Testis (tissue), 2 donors: ENCODE data around the gene CDH23.

Source experiments
- POLR2A ChIP-seq: fragments of 450-650 bp; IDR thresholded peaks from one replicate; pipeline ENCODE4 v1.6.1; 2017; ENCODE audit warnings: antibody characterized with exemption, mild to moderate bottlenecking, moderate library complexity
- TF ChIP-seq, protein P1 (sequence below), 3 experiments: fragments of 450-650 bp in 2 of 3; fragments of 200-600 bp in 1 of 3; sonication (generic) in 1 of 3; IDR thresholded peaks; one replicate each; pipeline ENCODE4 v1.5.1; 2016 to 2019; ENCODE audit warnings: antibody characterized with exemption in 3 of 3, mild to moderate bottlenecking in 2 of 3, moderate library complexity in 1 of 3

DNA sequence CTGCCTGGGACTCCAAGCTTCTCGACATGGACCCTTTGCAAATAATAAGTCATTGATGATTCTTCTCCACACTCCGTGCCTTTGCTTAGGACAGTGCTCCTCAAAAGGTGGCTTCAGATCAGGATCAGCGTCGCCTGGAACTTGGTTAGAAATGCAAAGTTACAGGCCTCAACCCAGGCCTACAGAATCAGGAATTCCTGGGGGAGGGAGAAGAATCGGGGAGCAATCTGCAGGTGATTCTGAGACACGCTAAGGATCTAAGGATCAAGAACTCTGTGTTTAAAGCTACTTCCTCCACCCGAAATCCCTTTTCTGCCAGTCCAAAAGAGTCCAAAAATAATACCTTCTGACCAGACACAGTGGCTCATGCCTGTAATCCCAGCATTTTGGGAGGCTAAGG is 244.7 kb downstream of the CDH23 start:
- TF ChIP-seq, protein P1, sequence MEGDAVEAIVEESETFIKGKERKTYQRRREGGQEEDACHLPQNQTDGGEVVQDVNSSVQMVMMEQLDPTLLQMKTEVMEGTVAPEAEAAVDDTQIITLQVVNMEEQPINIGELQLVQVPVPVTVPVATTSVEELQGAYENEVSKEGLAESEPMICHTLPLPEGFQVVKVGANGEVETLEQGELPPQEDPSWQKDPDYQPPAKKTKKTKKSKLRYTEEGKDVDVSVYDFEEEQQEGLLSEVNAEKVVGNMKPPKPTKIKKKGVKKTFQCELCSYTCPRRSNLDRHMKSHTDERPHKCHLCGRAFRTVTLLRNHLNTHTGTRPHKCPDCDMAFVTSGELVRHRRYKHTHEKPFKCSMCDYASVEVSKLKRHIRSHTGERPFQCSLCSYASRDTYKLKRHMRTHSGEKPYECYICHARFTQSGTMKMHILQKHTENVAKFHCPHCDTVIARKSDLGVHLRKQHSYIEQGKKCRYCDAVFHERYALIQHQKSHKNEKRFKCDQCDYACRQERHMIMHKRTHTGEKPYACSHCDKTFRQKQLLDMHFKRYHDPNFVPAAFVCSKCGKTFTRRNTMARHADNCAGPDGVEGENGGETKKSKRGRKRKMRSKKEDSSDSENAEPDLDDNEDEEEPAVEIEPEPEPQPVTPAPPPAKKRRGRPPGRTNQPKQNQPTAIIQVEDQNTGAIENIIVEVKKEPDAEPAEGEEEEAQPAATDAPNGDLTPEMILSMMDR (IDR thresholded peaks at IDR 0.05) = no peak
- TF ChIP-seq POLR2A = no peak
